GM12878 (cell line): Measurements from ENCODE around the gene GAS2L1. TPM values are rescaled to one million over a fixed set of nuclear protein-coding genes. Genes with fewer than 3 reads are reported as not detected.

Experiments used
- ESRRA ChIP-seq: IDR thresholded peaks from 2 replicates; pipeline ENCODE4 v1.6.1; 2012; ENCODE audit warnings: mild to moderate bottlenecking, low read length, improper control_type of control experiment
- MTA2 ChIP-seq: fragments of 450-650 bp; IDR thresholded peaks from 2 replicates; pipeline ENCODE4 v1.6.1; 2016; ENCODE audit warnings: low read depth, mild to moderate bottlenecking, moderate library complexity
- ZBED1 ChIP-seq: IDR thresholded peaks from 2 replicates; pipeline ENCODE4 v1.6.1; 2016; ENCODE audit warnings: borderline replicate concordance
- polyA plus RNA-seq, 11 experiments: library from polyadenylated mRNA; depleted of rRNA in 4 of 11; unstranded in 6 of 11; stranded (reverse) in 5 of 11; fragments of >200 nt; fragmentation: Nextera tagmentation in 4 of 11; fragmentation: Illumina TruSeq in 1 of 11; extraction: Ambion mirVana in 4 of 11; extraction: Trizol in 1 of 11; gene quantifications; 1 replicate in 1 of 11; 2 replicates in 10 of 11; pipeline versions ENCODE4 v1.2.1 to v1.2.3, GENCODE V29; 2011 to 2016; ENCODE audit warnings: inconsistent platforms in 2 of 11, missing spikeins in 2 of 11, low read depth in 1 of 11
- total RNA-seq, 4 experiments: library from RNA; depleted of rRNA in 3 of 4; stranded (reverse); fragments of >200 nt in 3 of 4; fragmentation: Illumina TruSeq in 1 of 4; extraction: Trizol in 1 of 4; gene quantifications; 2 replicates each; pipeline versions ENCODE4 v1.2.1 to v1.2.3, GENCODE V29; 2013 to 2021
- TF ChIP-seq, protein P1 (sequence below): fragments of 450-650 bp; IDR thresholded peaks from 2 replicates; pipeline ENCODE4 v1.6.1; 2017; ENCODE audit warnings: mild to moderate bottlenecking, moderate library complexity
- TF ChIP-seq, protein P2 (sequence below): fragments of 150-350 bp; IDR thresholded peaks from 2 replicates; pipeline ENCODE4 v1.6.1; 2016; ENCODE audit warnings: low read depth, low read length

Gene GAS2L1
- total and polyA plus RNA-seq, 10 of the 15 experiments (the other 5 are each of a cell fraction or from before 2014, with no cell fraction given) = 0.03 to 0.13 TPM; not detected in 8

- TF ChIP-seq, protein P1, sequence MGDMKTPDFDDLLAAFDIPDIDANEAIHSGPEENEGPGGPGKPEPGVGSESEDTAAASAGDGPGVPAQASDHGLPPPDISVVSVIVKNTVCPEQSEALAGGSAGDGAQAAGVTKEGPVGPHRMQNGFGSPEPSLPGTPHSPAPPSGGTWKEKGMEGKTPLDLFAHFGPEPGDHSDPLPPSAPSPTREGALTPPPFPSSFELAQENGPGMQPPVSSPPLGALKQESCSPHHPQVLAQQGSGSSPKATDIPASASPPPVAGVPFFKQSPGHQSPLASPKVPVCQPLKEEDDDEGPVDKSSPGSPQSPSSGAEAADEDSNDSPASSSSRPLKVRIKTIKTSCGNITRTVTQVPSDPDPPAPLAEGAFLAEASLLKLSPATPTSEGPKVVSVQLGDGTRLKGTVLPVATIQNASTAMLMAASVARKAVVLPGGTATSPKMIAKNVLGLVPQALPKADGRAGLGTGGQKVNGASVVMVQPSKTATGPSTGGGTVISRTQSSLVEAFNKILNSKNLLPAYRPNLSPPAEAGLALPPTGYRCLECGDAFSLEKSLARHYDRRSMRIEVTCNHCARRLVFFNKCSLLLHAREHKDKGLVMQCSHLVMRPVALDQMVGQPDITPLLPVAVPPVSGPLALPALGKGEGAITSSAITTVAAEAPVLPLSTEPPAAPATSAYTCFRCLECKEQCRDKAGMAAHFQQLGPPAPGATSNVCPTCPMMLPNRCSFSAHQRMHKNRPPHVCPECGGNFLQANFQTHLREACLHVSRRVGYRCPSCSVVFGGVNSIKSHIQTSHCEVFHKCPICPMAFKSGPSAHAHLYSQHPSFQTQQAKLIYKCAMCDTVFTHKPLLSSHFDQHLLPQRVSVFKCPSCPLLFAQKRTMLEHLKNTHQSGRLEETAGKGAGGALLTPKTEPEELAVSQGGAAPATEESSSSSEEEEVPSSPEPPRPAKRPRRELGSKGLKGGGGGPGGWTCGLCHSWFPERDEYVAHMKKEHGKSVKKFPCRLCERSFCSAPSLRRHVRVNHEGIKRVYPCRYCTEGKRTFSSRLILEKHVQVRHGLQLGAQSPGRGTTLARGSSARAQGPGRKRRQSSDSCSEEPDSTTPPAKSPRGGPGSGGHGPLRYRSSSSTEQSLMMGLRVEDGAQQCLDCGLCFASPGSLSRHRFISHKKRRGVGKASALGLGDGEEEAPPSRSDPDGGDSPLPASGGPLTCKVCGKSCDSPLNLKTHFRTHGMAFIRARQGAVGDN = no peak
- TF ChIP-seq ZBED1 (peak; percentile 52; the same call in 1 of the 2 replicates), MTA2 (no peak), ESRRA (no peak)
- TF ChIP-seq, protein P2, sequence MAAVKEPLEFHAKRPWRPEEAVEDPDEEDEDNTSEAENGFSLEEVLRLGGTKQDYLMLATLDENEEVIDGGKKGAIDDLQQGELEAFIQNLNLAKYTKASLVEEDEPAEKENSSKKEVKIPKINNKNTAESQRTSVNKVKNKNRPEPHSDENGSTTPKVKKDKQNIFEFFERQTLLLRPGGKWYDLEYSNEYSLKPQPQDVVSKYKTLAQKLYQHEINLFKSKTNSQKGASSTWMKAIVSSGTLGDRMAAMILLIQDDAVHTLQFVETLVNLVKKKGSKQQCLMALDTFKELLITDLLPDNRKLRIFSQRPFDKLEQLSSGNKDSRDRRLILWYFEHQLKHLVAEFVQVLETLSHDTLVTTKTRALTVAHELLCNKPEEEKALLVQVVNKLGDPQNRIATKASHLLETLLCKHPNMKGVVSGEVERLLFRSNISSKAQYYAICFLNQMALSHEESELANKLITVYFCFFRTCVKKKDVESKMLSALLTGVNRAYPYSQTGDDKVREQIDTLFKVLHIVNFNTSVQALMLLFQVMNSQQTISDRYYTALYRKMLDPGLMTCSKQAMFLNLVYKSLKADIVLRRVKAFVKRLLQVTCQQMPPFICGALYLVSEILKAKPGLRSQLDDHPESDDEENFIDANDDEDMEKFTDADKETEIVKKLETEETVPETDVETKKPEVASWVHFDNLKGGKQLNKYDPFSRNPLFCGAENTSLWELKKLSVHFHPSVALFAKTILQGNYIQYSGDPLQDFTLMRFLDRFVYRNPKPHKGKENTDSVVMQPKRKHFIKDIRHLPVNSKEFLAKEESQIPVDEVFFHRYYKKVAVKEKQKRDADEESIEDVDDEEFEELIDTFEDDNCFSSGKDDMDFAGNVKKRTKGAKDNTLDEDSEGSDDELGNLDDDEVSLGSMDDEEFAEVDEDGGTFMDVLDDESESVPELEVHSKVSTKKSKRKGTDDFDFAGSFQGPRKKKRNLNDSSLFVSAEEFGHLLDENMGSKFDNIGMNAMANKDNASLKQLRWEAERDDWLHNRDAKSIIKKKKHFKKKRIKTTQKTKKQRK = no peak
Measured at GRCh38 chr22:29300807-29301601, 5.4 kb upstream of the GAS2L1 start (continued).
